CD4-positive, alpha-beta T cell treated with Interleukin-2 at 100 ng/mL for 4 hours (primary cell): ENCODE data around the gene C2CD2.

Experiments
- DNase-seq: peaks from one replicate; pipeline ENCODE4 v3.0.0-alpha.2; 2020; ENCODE audit warnings: low spot score

Gene C2CD2

GRCh38 chr21:41932191-41932575, 21.6 kb downstream of the C2CD2 start:
- no peak for DNase-seq

GRCh38 chr21:41931041-41931451, 22.8 kb downstream of the C2CD2 start:
- DNase-seq, result no peak

GRCh38 chr21:41929248-41929647, 24.6 kb downstream of the C2CD2 start:
- DNase-seq, result no peak

DNA sequence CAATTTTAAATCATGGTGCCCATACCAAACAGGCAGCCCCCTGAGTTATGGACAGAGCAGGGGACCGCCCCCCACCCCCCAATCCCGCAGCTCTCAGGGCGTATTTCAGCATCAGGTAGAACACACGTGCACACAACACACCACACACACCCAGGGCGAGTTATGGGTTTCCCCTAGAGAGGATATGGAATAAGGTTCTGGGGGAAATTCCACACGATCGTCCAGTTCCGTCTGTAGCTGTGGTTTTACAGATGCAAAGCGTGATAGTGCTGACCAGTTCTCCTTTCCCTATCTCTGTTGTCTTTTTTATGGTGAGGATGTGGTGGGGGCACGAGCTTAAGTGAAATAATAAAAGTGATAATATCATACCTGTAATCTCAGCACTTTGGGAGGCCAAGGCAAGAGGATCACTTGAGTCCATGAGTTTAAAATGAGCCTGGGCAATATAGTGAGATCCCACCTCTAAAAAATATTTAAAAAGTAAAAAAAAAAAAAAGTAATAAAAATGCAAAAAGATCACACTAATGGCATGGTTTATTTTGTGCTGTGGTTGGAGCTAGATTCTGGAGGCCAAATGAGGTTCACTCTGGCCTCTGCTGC, 25.1 kb downstream of the C2CD2 start:
- no peak for DNase-seq

- DNase-seq, result no peak
Measured at GRCh38 chr21:41927727-41928409, 25.9 kb downstream of the C2CD2 start.

DNA sequence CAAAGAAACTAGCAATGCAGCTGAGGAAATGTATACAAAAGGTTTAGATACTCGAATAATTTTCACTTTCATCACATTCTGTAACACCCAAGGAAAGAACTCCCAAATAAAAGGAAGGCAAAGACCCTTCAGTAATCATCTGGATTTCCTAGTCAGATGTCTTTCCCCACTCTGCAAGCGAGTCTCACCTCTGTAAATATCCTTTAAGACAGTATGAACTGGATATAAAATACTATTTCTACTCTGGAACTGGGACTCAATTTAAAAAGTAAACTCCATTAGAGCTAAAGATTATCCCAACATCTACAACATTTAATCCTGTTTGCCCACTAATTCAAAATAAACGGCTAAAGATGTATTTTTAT, 27.0 kb downstream of the C2CD2 start:
- DNase-seq, result no peak

- DNase-seq, result peak; percentile 63
Measured at GRCh38 chr21:41926117-41926806, 27.6 kb downstream of the C2CD2 start.

DNA sequence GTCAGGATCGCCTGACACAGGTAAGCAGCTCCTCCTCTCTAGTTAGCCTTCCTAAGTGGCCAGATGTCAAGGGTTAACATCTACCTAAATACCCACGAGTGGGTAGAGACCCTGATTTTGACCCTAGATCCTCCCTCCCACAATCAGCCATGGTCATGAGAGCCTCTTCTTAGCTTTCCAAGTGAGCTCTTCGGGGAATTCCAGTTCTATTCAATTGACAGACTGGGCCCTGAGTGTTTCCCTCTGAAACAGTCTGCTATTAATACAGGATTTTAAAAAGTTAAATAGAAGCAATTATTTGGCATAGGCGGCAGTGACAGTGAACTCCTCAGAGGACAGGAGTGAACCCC, 28.1 kb downstream of the C2CD2 start:
- DNase-seq, result no peak

- no peak for DNase-seq
Measured at GRCh38 chr21:41924368-41924754, 29.5 kb downstream of the C2CD2 start.

- no peak for DNase-seq
Measured at GRCh38 chr21:41923631-41924367, 30.0 kb downstream of the C2CD2 start.

DNA sequence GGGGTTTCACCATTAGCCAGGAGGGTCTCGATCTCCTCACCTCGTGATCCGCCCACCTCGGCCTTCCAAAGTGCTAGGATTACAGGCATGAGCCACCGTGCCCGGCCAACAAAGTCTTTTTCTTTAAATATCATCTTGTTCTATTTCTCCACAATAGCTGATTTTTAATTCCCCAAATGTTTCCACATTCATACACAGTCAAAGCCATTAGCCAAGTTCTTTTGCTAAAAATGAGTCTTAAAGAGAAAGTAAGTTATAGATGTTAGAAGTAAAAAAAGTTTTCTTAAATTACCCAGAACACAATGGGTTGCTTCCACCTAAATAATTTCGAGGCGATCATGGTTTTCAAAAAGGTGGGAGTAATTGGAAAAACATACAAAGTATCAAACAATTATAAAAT, 30.6 kb downstream of the C2CD2 start:
- DNase-seq, result no peak

- no peak for DNase-seq
Measured at GRCh38 chr21:41921021-41921420, 32.8 kb downstream of the C2CD2 start.

DNA sequence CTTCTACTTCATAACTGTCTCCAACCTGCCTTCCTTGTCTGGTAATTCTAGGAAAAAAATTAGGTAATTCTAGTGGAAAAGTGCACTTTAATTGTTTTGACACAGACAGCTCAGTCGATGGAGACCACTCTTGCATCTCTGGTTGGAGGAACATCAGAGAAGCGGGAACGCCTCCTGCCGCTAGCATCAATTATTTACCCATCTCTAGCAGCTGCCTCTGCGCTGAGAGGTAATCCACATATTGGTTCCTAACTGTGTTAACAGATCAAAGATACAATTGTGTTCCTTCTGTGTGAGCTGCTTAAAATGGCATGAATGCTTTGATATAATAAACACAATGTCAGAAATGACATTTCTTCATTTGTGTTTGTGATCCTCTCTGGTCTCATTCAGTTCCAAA, 33.3 kb downstream of the C2CD2 start:
- no peak for DNase-seq

- no peak for DNase-seq
Measured at GRCh38 chr21:41919666-41920398, 34.0 kb downstream of the C2CD2 start.

- no peak for DNase-seq
Measured at GRCh38 chr21:41918561-41919358, 35.1 kb downstream of the C2CD2 start.

DNA sequence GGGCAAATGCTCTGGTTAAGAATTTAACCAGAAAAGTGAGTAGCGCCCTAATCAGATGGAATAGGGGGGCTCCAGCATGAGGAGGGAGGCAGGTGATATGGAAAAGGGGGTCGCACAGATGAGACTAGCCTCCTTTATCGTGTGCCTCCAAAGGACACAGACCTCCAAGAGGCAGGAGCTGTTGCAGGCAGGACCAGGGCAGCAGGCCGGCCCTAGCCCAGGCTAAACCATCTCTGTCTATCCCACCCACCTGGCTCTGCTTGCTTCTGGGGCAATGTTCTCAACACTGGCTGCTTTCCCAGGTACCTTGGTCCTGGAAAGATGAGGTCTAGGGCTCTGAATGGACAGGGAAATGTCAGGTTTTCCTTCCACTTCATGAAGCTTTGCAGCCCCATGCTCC, 36.3 kb downstream of the C2CD2 start:
- DNase-seq, result no peak

DNA sequence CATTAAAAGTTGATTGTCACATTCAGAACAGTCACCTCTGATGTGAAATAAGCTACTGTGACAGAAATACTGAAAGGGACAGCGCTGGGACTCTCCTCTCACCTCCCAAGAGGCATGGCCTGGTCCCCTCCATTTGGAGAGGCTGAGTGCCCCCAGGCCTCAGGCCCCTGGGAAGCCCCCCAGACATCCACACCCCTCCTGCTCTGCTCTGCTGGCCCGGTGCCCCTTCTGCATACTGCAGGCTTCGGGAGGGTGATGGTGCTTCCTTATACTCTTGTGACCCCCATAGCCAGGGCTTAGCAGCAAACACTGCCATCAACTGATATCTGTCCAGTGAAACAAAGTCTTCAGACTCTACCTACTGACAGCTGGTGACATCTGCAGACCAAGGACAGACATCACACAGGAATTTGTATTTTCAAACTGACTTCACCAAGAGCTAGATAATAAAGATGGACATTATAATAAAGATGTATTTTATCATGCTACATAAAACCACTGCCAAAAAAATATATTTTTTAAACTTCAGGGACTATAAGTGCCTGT, 36.9 kb downstream of the C2CD2 start:
- no peak for DNase-seq

- no peak for DNase-seq
Measured at GRCh38 chr21:41914965-41915364, 38.9 kb downstream of the C2CD2 start.

- no peak for DNase-seq
Measured at GRCh38 chr21:41914358-41914757, 39.5 kb downstream of the C2CD2 start.

DNA sequence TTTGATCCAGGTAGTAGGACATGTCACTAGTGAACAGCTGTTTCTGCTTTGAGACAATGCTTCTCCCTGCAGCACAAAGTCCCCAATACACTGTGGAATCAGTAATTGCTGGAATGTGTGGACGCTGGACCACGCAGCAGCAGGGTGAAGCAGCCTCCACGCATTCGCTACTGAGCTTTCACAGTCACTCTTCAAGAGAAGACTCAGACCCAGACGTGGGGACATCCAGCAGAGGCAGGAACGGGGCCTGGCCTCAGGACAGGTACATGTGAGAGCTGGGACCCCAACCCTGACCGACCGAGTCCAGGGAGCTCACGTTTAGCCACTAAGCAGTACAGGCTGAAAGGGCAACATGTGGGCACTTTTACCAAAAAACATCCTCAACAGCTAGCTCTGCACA, 40.6 kb downstream of the C2CD2 start:
- DNase-seq, result no peak

- DNase-seq, result no peak
Measured at GRCh38 chr21:41908829-41909228, 45.0 kb downstream of the C2CD2 start.
